Measurements from ENCODE around the gene NFIA. TPM values are rescaled to one million over a fixed set of nuclear protein-coding genes. Genes with fewer than 3 reads are reported as not detected.

NFIA gene
- total RNA-seq, 4 donors from 2014 or later, result 27.9 to 79.9 (median 36.7) TPM

DNA sequence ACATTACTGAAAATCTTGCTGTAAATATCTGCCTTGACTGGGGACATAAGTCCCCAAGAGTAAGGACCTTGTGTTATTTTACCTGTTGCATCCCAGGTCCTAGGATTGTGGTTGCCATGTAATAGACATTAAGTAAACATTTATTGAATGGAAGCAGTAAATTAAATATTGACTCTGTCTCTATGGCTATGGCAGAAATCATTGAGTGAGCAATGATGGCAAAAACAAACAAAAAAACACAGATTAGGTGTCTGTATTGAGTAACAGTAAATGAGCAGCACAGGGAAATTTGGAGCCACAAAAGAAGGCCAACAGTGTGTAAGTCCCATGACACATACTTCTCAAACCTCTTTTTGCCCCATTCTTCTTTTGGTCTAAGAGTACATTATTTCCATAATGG is 240.4 kb downstream of the NFIA start:
- Histone ChIP-seq H3K36me3 (no peaks in the 10 kb centered on the region), H3K4me1 (peaks cover 12 to 73% (median 27%) of the 10 kb centered on the region in 3 donors), H3K27me3 (no peaks in the 10 kb centered on the region), H3K9me3 (no peaks in the 10 kb centered on the region), H3K4me3 (no peak overlapping the region), H3K27ac (peak overlapping the region in 1 of 4 donors; percentile 48)
- no peak for TF ChIP-seq POLR2A (IDR thresholded peaks at IDR 0.05)
- TF ChIP-seq, protein P1, sequence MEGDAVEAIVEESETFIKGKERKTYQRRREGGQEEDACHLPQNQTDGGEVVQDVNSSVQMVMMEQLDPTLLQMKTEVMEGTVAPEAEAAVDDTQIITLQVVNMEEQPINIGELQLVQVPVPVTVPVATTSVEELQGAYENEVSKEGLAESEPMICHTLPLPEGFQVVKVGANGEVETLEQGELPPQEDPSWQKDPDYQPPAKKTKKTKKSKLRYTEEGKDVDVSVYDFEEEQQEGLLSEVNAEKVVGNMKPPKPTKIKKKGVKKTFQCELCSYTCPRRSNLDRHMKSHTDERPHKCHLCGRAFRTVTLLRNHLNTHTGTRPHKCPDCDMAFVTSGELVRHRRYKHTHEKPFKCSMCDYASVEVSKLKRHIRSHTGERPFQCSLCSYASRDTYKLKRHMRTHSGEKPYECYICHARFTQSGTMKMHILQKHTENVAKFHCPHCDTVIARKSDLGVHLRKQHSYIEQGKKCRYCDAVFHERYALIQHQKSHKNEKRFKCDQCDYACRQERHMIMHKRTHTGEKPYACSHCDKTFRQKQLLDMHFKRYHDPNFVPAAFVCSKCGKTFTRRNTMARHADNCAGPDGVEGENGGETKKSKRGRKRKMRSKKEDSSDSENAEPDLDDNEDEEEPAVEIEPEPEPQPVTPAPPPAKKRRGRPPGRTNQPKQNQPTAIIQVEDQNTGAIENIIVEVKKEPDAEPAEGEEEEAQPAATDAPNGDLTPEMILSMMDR (IDR thresholded peaks at IDR 0.05), result no peak
- intact Hi-C loops (cut with DNase I), result no loop called here
- DNase-seq, result no peak

DNA sequence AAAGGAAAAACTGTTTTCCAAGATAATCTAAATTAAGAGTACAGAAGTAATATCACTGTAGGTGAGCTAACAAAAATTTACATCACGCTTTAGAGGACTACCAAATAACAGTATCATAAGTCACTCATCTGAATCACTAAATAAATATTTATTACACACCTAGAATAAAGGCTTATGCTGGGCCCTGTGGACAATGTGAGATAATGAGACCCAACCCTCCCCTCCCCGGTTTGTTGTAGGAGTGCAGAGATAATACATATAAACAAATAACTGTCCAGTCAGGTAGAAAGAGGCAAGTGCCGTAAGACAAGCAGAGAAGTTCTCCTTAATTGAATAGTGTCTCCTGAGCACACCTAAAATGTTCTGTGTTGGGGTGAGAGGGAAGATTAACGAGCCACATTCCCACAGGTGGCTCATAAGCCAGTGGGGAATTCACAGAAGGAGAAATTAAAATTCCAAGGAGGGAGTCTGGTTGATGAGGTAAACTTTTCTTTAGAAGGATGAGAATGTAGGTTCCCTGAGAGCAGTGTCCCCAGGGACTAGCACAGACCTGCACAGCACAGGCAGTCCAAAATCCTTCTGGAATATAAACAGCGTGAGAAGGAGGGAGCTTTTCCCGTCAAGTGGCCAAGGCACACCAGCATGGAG is 241.4 kb downstream of the NFIA start:
- Histone ChIP-seq H3K27me3 (no peaks in the 10 kb centered on the region), H3K4me3 (no peak overlapping the region), H3K36me3 (no peaks in the 10 kb centered on the region), H3K4me1 (peaks cover 6 to 63% (median 25%) of the 10 kb centered on the region in 3 donors), H3K27ac (peak overlapping the region in 3 of 4 donors; percentile 42 to 63 (median 61)), H3K9me3 (no peaks in the 10 kb centered on the region)
- 49 to 57% methylated on average over 6 of the region's 6 CpGs for WGBS, 2 donors
- TF ChIP-seq, protein P1 (IDR thresholded peaks at IDR 0.05), result no peak
- no peak for TF ChIP-seq POLR2A (IDR thresholded peaks at IDR 0.05)
- intact Hi-C loops (cut with DNase I), result no loop called here
- DNase-seq, result no peak

DNA sequence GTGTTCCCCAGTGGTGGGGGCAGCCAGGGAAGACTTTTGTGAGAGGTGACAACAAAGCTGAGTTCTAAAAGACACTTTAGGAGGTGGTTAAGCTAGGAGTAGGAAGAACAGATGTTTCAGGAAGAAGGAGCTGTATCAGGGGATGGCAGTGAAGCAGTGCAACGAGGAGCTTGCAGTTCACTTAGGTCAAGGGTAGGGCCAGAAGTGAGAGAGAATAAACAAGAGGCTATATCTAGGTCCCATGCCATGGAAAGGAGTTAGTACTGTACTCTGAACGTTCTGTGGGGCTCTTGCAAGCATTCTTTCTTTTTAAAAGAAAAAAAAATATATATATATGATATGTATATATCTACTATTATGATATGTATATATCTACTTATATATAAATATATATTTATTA is 244.4 kb downstream of the NFIA start:
- H3K36me3 ChIP-seq, result no peaks in the 10 kb centered on the region
- TF ChIP-seq POLR2A (IDR thresholded peaks at IDR 0.05), result no peak
- TF ChIP-seq, protein P1 (IDR thresholded peaks at IDR 0.05), result no peak
- no peaks in the 10 kb centered on the region for H3K27me3 ChIP-seq
- H3K4me1 ChIP-seq, result peaks cover 0 to 45% (median 13%) of the 10 kb centered on the region in 3 donors
- intact Hi-C loops (cut with DNase I), result no loop called here
- peak overlapping the region in 2 of 4 donors; percentile 11 to 61 for H3K27ac ChIP-seq
- H3K9me3 ChIP-seq, result no peaks in the 10 kb centered on the region
- no peak overlapping the region for H3K4me3 ChIP-seq
- DNase-seq, result no peak
- 59% methylated on average over 2 of the region's 2 CpGs for WGBS, 2 donors

DNA sequence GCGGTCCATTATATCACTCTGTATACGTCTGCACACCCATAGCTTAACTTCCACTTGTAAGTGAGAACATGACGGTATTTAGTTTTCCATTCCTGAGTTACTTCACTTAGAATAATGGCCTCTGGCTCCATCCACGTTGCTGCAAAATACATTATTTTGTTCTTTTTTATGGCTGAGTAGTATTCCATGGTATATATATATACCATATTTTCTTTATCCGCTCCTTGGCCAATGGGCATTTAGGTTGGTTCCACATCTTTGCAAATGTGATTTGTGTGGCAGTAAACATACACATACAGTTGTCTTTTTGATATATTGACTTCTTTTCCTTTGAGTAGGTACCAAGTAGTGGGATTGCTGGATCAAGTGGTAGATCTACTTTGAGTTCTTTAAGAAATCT is 245.1 kb downstream of the NFIA start:
- intact Hi-C loops (cut with DNase I), result no loop called here
- DNase-seq, result no peak
- Histone ChIP-seq H3K27ac (no peak overlapping the region), H3K4me3 (no peak overlapping the region), H3K9me3 (no peaks in the 10 kb centered on the region), H3K36me3 (no peaks in the 10 kb centered on the region), H3K27me3 (no peaks in the 10 kb centered on the region), H3K4me1 (peaks cover 0 to 45% (median 8%) of the 10 kb centered on the region in 3 donors)
- 92 to 93% methylated on average over 5 of the region's 5 CpGs for WGBS, 2 donors
- no peak for TF ChIP-seq POLR2A (IDR thresholded peaks at IDR 0.05)
- TF ChIP-seq, protein P1 (IDR thresholded peaks at IDR 0.05), result no peak

DNA sequence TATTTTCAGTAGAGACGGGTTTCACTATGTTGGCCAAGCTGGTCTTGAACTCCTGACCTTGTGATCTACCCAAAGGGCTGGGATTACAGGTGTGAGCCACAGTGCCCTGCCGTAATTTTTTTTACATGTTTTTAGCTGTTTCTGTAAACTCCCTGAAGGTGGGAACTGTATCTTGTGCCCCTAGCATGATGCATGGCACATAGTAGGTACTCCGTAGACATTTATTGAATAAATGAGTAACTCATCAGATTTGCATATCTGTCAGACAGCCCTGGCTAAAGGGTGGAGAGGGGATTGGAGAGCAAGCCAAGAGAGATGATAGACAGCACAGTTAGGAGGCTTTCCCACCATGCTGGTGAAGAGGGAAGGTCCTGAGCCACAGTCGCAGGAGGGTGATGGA is 247.2 kb downstream of the NFIA start:
- Histone ChIP-seq H3K27me3 (no peaks in the 10 kb centered on the region), H3K27ac (no peak overlapping the region), H3K36me3 (peaks cover 0 to 13% (median 0%) of the 10 kb centered on the region in 3 donors), H3K4me1 (peaks cover 0 to 25% (median 7%) of the 10 kb centered on the region in 3 donors), H3K4me3 (no peak overlapping the region), H3K9me3 (no peaks in the 10 kb centered on the region)
- intact Hi-C loops (cut with DNase I), result no loop called here
- TF ChIP-seq POLR2A (IDR thresholded peaks at IDR 0.05), result no peak
- TF ChIP-seq, protein P1 (IDR thresholded peaks at IDR 0.05), result no peak
- DNase-seq, result no peak
- 91 to 93% methylated on average over 4 of the region's 4 CpGs for WGBS, 2 donors

Measured in esophagus squamous epithelium (tissue), 5 donors.